GM06990 (cell line): ENCODE measurements around the gene EIF4E2.

Experiments used
- DNase-seq: peaks from one replicate; pipeline ENCODE4 v3.0.0-alpha.2; 2011; ENCODE audit not compliant: insufficient read length; ENCODE audit errors: extremely low read depth
- H3K27me3 ChIP-seq: replicated peaks from 2 replicates; pipeline ENCODE4 v1.6.0; 2011; ENCODE audit warnings: low read length; ENCODE audit not compliant: control insufficient read depth, insufficient read depth
- H3K36me3 ChIP-seq: 2 replicates; pipeline ENCODE4 v1.5.1; 2011; ENCODE audit warnings: low read length; ENCODE audit not compliant: control insufficient read depth, insufficient read depth
- H3K4me3 ChIP-seq: replicated peaks from 2 replicates; pipeline ENCODE4 v1.5.1; 2011; ENCODE audit warnings: low read depth, mild to moderate bottlenecking, control low read depth, low read length
- TF ChIP-seq, protein P1 (sequence below): IDR thresholded peaks from 2 replicates; pipeline ENCODE4 v1.5.1; 2011; ENCODE audit warnings: low read length, control low read depth, mild to moderate bottlenecking, inconsistent platforms; ENCODE audit not compliant: insufficient read depth, poor library complexity, severe bottlenecking

Gene EIF4E2

DNA sequence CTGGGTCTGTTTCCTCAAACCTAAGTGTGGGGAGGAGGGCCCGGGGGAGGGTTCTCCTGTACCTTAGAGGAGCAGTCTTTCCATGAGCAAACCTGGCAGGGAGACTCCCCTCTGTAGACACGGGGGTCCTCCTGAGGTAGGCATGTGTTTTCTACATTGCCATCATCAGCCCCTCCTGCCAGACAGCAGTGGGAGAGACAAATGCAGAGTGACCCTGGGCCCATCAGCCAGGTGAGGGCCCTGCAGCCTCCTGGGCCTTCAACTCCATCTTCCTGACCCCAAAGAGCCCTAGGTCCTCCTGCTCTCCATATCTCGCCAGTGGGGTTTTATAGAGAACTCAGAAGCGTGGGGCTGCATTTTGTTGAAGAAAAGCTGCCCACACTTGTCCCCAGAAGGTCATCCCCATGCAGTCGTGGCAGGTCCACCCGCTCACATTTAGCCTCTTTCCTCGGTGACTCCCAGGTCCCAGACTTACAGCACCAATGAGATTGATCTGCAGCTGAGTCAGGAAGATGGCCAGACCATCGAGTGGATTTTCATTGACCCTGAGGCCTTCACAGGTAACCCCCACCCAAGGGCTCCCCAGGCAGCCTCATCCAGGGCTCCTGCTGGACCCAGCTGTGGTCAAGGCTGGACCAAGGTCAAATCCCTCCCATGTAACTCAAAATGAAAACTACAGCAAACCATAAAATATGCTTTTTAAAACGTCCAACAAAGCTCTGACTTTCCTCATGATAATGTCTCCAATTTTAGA, 8.4 kb upstream of the EIF4E2 start:
- TF ChIP-seq, protein P1, sequence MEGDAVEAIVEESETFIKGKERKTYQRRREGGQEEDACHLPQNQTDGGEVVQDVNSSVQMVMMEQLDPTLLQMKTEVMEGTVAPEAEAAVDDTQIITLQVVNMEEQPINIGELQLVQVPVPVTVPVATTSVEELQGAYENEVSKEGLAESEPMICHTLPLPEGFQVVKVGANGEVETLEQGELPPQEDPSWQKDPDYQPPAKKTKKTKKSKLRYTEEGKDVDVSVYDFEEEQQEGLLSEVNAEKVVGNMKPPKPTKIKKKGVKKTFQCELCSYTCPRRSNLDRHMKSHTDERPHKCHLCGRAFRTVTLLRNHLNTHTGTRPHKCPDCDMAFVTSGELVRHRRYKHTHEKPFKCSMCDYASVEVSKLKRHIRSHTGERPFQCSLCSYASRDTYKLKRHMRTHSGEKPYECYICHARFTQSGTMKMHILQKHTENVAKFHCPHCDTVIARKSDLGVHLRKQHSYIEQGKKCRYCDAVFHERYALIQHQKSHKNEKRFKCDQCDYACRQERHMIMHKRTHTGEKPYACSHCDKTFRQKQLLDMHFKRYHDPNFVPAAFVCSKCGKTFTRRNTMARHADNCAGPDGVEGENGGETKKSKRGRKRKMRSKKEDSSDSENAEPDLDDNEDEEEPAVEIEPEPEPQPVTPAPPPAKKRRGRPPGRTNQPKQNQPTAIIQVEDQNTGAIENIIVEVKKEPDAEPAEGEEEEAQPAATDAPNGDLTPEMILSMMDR = no peak
- DNase-seq = no peak
- Histone ChIP-seq H3K27me3 (no peaks in the 10 kb centered on the region), H3K4me3 (no peak overlapping the region), H3K36me3 (peaks cover 12% of the 10 kb centered on the region)

DNA sequence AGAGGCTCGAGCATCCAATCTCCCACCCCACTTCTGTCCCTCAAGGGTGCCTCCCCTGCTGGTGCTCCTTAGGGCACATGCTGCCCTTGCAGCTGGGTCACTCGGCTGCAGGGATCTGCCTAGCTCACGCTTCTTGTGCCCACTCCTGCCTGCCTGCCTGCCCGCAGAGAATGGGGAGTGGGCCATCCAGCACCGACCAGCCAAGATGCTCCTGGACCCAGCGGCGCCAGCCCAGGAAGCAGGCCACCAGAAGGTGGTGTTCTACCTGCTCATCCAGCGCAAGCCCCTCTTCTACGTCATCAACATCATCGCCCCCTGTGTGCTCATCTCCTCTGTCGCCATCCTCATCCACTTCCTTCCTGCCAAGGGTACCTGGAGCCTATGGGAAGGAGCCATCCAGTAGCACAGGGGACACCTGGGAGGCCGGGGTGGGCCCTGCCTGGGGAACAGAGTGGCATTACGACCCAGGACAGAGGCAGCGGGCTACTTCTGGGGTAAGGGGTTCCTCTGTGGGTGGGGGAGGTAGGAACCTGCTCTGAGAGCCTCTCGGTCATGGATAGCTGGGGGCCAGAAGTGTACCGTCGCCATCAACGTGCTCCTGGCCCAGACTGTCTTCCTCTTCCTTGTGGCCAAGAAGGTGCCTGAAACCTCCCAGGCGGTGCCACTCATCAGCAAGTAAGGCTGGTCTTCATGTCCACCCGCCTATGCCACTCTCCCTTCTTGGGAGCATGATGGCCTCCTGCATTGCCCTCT, 7.6 kb upstream of the EIF4E2 start:
- H3K27me3 ChIP-seq = no peaks in the 10 kb centered on the region
- TF ChIP-seq, protein P1 = no peak
- no peak for DNase-seq
- H3K4me3 ChIP-seq = no peak overlapping the region
- H3K36me3 ChIP-seq = peaks cover 12% of the 10 kb centered on the region

DNA sequence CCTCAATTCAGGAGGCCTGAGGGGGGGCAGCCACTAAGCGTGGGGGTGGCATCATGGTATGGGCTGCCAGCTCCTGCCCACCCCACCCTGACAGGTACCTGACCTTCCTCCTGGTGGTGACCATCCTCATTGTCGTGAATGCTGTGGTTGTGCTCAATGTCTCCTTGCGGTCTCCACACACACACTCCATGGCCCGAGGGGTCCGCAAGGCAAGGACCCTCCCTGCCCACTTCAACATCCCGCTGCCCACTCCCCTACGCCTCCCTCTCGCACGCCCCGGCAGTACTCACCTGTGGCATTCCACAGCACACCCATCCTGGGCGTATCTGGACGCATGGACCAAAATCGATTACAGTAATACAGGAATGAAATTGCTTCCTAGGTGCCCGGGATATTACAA, 7.0 kb upstream of the EIF4E2 start:
- peaks cover 12% of the 10 kb centered on the region for H3K36me3 ChIP-seq
- TF ChIP-seq, protein P1 = no peak
- H3K27me3 ChIP-seq = no peaks in the 10 kb centered on the region
- DNase-seq = no peak
- no peak overlapping the region for H3K4me3 ChIP-seq

DNA sequence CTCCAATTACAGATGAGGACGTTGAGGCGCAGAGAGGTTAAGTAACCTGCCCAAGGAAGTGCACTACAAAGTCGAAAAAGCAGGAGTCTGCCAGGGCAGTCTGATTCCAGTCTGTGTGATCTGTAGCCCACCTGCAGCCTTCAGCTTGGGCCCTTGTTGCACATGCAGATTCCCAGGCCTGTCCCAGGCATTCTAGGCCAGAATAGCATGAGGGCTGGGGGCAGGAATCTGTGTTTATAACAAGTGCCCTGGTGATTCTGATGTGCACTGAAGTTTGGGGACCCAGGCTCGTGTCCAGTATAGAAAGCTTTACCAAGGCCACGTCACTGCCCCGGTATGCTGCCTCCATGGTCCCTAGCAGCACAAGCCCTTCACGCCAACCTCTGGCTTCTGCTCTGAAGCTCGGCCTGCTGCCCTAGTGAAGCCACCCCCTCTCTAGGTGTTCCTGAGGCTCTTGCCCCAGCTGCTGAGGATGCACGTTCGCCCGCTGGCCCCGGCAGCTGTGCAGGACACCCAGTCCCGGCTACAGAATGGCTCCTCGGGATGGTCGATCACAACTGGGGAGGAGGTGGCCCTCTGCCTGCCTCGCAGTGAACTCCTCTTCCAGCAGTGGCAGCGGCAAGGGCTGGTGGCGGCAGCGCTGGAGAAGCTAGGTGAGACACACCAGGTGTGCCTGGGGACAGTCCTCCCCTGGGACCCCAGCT, 6.4 kb upstream of the EIF4E2 start:
- H3K36me3 ChIP-seq = peaks cover 12% of the 10 kb centered on the region
- TF ChIP-seq, protein P1 = no peak
- no peak for DNase-seq
- no peak overlapping the region for H3K4me3 ChIP-seq
- H3K27me3 ChIP-seq = no peaks in the 10 kb centered on the region

DNA sequence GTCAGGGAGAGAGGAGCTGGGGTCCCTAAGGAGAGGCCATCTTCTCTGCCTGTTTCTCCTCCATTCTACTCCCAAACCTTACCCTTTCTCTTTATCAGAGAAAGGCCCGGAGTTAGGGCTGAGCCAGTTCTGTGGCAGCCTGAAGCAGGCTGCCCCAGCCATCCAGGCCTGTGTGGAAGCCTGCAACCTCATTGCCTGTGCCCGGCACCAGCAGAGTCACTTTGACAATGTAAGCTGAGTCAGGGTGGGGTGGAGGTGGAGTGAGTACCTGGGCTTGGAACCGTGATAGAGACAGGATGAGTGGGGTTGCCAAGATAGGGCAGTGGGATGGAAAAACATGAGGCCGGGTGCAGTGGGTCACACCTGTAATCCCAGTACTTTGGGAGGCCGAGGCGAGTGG, 5.8 kb upstream of the EIF4E2 start:
- no peaks in the 10 kb centered on the region for H3K27me3 ChIP-seq
- TF ChIP-seq, protein P1 = no peak
- no peak overlapping the region for H3K4me3 ChIP-seq
- no peak for DNase-seq
- H3K36me3 ChIP-seq = peaks cover 12% of the 10 kb centered on the region
